Pancreas (tissue), 10 donors: ENCODE data around the gene RAB11A. TPM values are rescaled to one million over a fixed set of nuclear protein-coding genes. Genes with fewer than 3 reads are reported as not detected.

Experiments used
- ATAC-seq, 4 donors: fragments of 200-7000 bp; cut with Tn5 transposase; one replicate each; pipeline versions ENCODE4 v1.8.0 to v1.9.1; 2020; ENCODE audit warnings: mild to moderate bottlenecking in 4 of 4, moderate library complexity in 4 of 4
- DNase-seq, 6 donors: peaks; one replicate each; pipeline ENCODE4 v3.0.0-alpha.2; 2020
- FAIRE-seq: peaks from 2 replicates; lab custom pipeline; 2012; peaks lifted over from hg19 to GRCh38; lab: Jason Lieb, UNC
- H3K27ac ChIP-seq, 4 donors: fragments of 200-600 bp; sonication (generic); 1 replicate in 3 of 4; 2 replicates in 1 of 4; pipeline versions ENCODE4 v1.5.0 to v1.8.0; 2020
- H3K27me3 ChIP-seq, 4 donors: fragments of 200-600 bp; one replicate each; pipeline ENCODE4 v1.8.0; 2021
- H3K36me3 ChIP-seq, 3 donors: fragments of 200-600 bp; sonication (generic) in 1 of 3; one replicate each; pipeline versions ENCODE4 v1.5.0 to v1.8.0; 2020 to 2021
- H3K4me1 ChIP-seq, 3 donors: fragments of 200-600 bp; one replicate each; pipeline ENCODE4 v1.8.0; 2021
- H3K4me3 ChIP-seq, 4 donors: fragments of 200-600 bp; sonication (generic) in 2 of 4; one replicate each; pipeline versions ENCODE4 v1.5.0 to v1.8.0; 2020 to 2021
- H3K9me3 ChIP-seq, 4 donors: fragments of 200-600 bp; one replicate each; pipeline ENCODE4 v1.8.0; 2021
- WGBS, 2 donors: extraction: QIAGEN DNeasy Blood & Tissue Kit; methylation state at CpG; one replicate each; pipeline ENCODE4 v1.1.7; 2013; 5-methylcytosine and 5-hydroxymethylcytosine counted together
- intact Hi-C, 3 donors: fragments of 100-400 bp; cut with DNase I; formaldehyde crosslinking; loops; one replicate each; pipeline versions ENCODE4 v1.11.1 to v1.14.2; 2022
- polyA plus RNA-seq, 2 donors: library from polyadenylated mRNA; stranded (reverse); fragments of 200-250 nt; gene quantifications; one replicate each; pipeline ENCODE4 v1.2.3, GENCODE V29; 2013
- total RNA-seq, 6 donors: library from RNA; stranded (reverse); fragmentation: NEBNext Ultra II Directional in 4 of 6; extraction: Animal tissue kit (Norgen Biotek cat#: 25700) in 4 of 6; gene quantifications; one replicate each; pipeline versions ENCODE4 v1.2.1 to v1.2.4, GENCODE V29; 2021 to 2023
- TF ChIP-seq, protein P1 (sequence below), 4 donors: fragments of 200-600 bp; sonication (generic) in 3 of 4; IDR thresholded peaks; one replicate each; pipeline versions ENCODE4 v1.5.0 to v1.8.0; 2021; ENCODE audit warnings: antibody characterized with exemption in 4 of 4
- donor health status: healthy with polysubstance abuse.
- donor health status: DM: no; HTN: no; CAD: no; lungs with moderate emphysema.
- donor health status: DM: no; HTN: no; CAD: no.
- donor health status: control.
- donor health status: control.
- donor health status: Bipolar disorder and iron deficiency.
- donor health status: DM: yes; HTN: yes; CAD: no.
- donor health status: DM: no; HTN: no; CAD: no.
- donor health status: DM: no; HTN: no; CAD: no.
- donor health status: DM: yes; HTN: yes; CAD: no.

Gene RAB11A
- total and polyA plus RNA-seq, 8 donors, result 19.8 to 98.4 (median 62.0) TPM

DNA sequence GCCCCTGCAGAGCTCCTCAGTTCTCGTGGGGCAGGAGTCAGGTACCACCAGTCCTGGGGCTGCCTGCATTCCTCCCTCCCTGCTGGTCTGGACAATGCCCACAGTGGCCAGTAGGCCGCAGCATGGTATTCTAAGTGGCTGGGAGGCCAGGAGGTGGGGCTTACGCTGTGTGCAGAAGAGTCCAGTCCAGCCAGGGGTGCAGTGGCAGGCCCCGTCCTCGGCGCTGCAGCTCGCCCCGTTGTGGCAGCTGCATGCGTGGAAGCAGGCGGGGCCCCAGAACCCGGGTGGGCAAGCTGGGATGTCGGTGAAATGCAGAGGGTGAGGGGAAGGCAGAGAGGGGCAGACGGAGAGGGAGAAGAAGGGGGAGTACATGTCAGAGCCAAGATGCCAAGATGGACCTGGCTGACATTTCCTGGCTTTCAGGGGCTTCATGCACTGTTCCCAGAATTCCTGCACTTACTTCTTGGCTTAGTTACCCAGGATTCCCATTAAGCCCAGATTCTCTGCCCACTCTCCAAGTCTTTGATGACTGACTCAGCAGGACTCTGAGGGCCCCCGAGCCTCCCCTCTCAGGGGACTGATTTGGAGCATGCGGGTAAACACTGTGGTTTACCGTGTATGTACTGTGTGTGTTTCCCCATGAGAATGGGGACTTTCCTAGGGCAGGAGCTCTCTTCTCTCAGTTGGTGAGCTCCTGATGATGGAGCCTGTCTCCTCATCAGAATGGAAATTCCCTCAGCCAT, 47.5 kb downstream of the RAB11A start:
- 46 to 55% methylated on average over 16 of the region's 16 CpGs for WGBS, 2 donors
- H3K27me3 ChIP-seq, result no peaks in the 10 kb centered on the region
- FAIRE-seq, result no peak
- no peak overlapping the region for H3K4me3 ChIP-seq
- ATAC-seq, result peak; percentile 56 to 88 (median 86)
- no peaks in the 10 kb centered on the region for H3K9me3 ChIP-seq
- intact Hi-C loops, result no loop called here
- no peaks in the 10 kb centered on the region for H3K36me3 ChIP-seq
- peaks cover 0 to 21% (median 14%) of the 10 kb centered on the region in 3 donors for H3K4me1 ChIP-seq
- peak; percentile 37 to 80 (median 63) for DNase-seq
- H3K27ac ChIP-seq, result no peak overlapping the region
- TF ChIP-seq, protein P1, sequence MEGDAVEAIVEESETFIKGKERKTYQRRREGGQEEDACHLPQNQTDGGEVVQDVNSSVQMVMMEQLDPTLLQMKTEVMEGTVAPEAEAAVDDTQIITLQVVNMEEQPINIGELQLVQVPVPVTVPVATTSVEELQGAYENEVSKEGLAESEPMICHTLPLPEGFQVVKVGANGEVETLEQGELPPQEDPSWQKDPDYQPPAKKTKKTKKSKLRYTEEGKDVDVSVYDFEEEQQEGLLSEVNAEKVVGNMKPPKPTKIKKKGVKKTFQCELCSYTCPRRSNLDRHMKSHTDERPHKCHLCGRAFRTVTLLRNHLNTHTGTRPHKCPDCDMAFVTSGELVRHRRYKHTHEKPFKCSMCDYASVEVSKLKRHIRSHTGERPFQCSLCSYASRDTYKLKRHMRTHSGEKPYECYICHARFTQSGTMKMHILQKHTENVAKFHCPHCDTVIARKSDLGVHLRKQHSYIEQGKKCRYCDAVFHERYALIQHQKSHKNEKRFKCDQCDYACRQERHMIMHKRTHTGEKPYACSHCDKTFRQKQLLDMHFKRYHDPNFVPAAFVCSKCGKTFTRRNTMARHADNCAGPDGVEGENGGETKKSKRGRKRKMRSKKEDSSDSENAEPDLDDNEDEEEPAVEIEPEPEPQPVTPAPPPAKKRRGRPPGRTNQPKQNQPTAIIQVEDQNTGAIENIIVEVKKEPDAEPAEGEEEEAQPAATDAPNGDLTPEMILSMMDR (IDR thresholded peaks at IDR 0.05), result peak in 3 of 4 donors; percentile 25 to 55 (median 38)

DNA sequence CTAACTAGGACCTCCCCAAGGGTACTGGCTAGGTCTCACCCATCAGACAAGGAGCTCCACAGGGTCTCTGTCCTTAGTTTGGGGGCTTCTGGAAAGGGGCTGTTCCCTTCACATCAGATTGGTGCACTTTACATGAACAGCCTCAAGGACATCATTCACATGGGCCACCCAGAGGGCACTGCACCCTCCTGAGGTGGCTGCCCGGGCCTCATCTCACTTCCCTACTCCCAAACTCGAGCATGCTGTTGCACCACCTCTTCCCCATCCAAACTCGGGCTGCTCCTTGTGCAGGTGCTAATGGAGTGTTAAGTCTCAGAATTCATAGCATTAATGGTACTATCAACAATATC, 48.1 kb downstream of the RAB11A start:
- Histone ChIP-seq H3K9me3 (no peaks in the 10 kb centered on the region), H3K4me3 (no peak overlapping the region), H3K27me3 (no peaks in the 10 kb centered on the region), H3K36me3 (no peaks in the 10 kb centered on the region), H3K4me1 (peaks cover 0 to 21% (median 14%) of the 10 kb centered on the region in 3 donors), H3K27ac (no peak overlapping the region)
- TF ChIP-seq, protein P1 (IDR thresholded peaks at IDR 0.05), result no peak
- FAIRE-seq, result no peak
- DNase-seq, result no peak
- 75 to 78% methylated on average over 3 of the region's 3 CpGs for WGBS, 2 donors
- no peak for ATAC-seq
- intact Hi-C loops, result no loop called here

DNA sequence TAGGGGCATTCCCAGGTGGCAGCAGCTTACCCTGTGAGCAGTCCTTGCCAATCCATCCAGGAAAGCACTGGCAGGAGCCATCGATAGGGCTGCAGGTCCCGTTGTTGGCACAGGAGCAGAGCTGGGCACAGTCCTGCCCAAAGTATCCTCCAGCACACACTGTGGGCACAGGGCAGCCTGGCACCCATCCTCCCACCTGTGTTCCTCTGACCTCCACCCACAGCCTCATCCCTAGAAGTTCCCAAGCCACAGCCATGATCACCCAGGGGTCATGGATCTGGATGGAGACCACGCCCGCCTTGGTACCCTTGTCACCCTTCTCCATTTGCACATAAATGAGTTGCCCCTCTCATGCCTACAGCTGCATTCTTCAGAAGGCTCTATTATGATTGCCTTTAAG, 48.6 kb downstream of the RAB11A start:
- intact Hi-C loops, result no loop called here
- DNase-seq, result no peak
- 90 to 96% methylated on average over 4 of the region's 4 CpGs for WGBS, 2 donors

DNA sequence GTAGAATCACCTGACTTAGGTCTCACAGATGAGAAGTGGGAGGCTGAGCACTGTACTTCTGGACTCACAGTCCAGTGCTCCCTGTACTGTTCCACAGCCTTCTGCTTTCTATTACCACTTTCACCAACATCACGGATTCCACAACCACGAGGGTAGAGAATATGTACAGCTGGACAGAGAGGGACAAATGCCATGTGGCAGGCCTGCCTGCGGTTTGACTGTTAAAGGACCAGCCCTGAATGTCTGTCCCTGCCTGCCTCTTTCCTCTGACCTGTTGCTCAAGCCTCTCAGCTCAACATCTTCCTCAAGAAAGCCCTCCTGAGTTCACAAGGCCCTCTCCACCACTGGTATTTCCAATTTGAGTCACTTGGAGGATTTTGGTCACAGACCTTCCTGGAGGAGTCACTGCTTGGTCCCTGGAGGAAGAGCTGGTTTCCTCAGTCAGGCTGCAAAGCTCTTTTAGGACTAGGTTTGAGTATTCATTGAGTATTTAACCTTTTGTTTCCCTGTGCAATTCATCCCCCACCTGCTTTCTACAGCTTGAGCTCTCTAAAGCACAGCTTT, 49.1 kb downstream of the RAB11A start:
- Histone ChIP-seq H3K36me3 (no peaks in the 10 kb centered on the region), H3K27ac (no peak overlapping the region), H3K27me3 (no peaks in the 10 kb centered on the region), H3K9me3 (no peaks in the 10 kb centered on the region), H3K4me3 (no peak overlapping the region), H3K4me1 (peaks cover 0 to 21% (median 14%) of the 10 kb centered on the region in 3 donors)
- FAIRE-seq (no peak), ATAC-seq (no peak), DNase-seq (no peak)
- WGBS, 2 donors, result 84 to 85% methylated on average over 3 of the region's 3 CpGs
- TF ChIP-seq, protein P1 (IDR thresholded peaks at IDR 0.05), result no peak
- intact Hi-C loops, result no loop called here

More for the DNA sequence above, 48.6 kb downstream of the RAB11A start:
- ATAC-seq, result no peak
- Histone ChIP-seq H3K27me3 (no peaks in the 10 kb centered on the region), H3K9me3 (no peaks in the 10 kb centered on the region), H3K27ac (no peak overlapping the region), H3K4me1 (peaks cover 0 to 21% (median 14%) of the 10 kb centered on the region in 3 donors), H3K4me3 (no peak overlapping the region), H3K36me3 (no peaks in the 10 kb centered on the region)
- no peak for FAIRE-seq
- TF ChIP-seq, protein P1 (IDR thresholded peaks at IDR 0.05), result no peak

DNA sequence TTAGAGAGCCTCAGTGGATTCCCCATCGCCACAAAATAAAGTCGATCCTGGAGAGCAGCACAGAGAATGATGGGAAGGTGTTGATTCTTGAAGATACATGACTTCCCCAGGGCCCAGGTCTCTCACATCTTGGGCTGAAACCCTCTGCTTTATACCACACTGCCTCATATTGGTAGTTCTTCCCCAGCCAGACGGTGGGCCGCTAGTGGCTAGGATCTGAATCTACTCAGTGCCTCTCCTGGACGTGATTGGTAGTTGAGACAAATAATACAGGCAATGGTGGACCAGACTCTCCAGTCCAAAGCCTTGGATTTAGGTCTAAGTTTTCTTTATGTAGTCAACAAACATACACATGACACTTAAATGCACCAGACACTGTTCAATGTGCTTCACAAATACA, 49.7 kb downstream of the RAB11A start:
- FAIRE-seq, result no peak
- 93% methylated on average over 5 of the region's 5 CpGs for whole genome bisulfite sequencing, 2 donors

More for the DNA sequence above, 49.7 kb downstream of the RAB11A start:
- H3K27ac ChIP-seq, result no peak overlapping the region
- H3K27me3 ChIP-seq, result no peaks in the 10 kb centered on the region
- no peak for ATAC-seq
- intact Hi-C loops, result no loop called here
- no peaks in the 10 kb centered on the region for H3K36me3 ChIP-seq
- DNase-seq, result no peak
- TF ChIP-seq, protein P1 (IDR thresholded peaks at IDR 0.05), result no peak
- H3K4me3 ChIP-seq, result no peak overlapping the region
- peaks cover 0 to 21% (median 14%) of the 10 kb centered on the region in 3 donors for H3K4me1 ChIP-seq
- H3K9me3 ChIP-seq, result no peaks in the 10 kb centered on the region
